ENCODE measurements around the gene ZBED1. TPM values are rescaled to one million over a fixed set of nuclear protein-coding genes. Genes with fewer than 3 reads are reported as not detected.

The ZBED1 gene
- polyA plus RNA-seq, 1 donor (not counting 4 experiments of a cell fraction or from before 2014, with no cell fraction given), result 9.0 TPM

DNA sequence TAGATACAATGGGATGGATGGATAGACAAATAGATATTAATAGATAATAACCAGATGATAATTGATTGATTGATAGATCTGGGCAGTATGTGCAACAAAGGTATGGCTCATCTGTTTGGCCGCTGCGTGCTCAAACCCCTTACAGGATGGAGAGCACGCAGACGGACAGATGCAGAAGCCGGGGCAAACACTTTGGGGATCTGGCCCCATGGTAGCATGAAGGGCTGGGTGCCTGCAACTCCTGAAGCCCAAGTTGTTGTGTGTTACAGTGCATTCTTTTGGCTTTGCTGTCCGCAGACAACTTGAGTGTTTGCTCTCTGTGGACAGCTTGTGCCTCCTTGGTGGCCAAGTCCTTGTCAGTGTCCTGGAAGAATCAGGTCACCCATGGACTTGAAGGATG is 10.6 kb upstream of the ZBED1 start:
- Histone ChIP-seq H3K9me3 (ENCODE audit: control insufficient read depth, low read depth, low read length) (no peaks in the 10 kb centered on the region), H3K9me1 (ENCODE audit: control insufficient read depth, extremely low read depth, insufficient read depth, low read length) (no peaks in the 10 kb centered on the region), H3K9ac (ENCODE audit: control insufficient read depth, extremely low read depth, insufficient read depth, low read length) (no peak overlapping the region), H3K79me2 (ENCODE audit: control insufficient read depth, insufficient read depth, low read length) (no peaks in the 10 kb centered on the region), H3K4me2 (ENCODE audit: control insufficient read depth, extremely low read depth, insufficient read depth, low read depth, low read length) (no peak overlapping the region), H3K4me1 (ENCODE audit: control insufficient read depth, extremely low read depth, insufficient read depth, low read length) (no peaks in the 10 kb centered on the region), H2AFZ (ENCODE audit: control insufficient read depth, low read length) (no peak overlapping the region), H3K36me3 (ENCODE audit: control insufficient read depth in 2 of 2, extremely low read depth in 1 of 2, insufficient read depth in 2 of 2, low read length in 2 of 2) (no peaks in the 10 kb centered on the region), H4K20me1 (ENCODE audit: control insufficient read depth, extremely low read depth, insufficient read depth, low read length) (no peaks in the 10 kb centered on the region), H3K27me3 (ENCODE audit: control insufficient read depth, extremely low read depth, insufficient read depth, low read length) (no peaks in the 10 kb centered on the region), H3K4me3 (ENCODE audit: control insufficient read depth in 2 of 3, extremely low read depth in 1 of 3, insufficient read depth in 2 of 3, low read depth in 1 of 3, low read length in 3 of 3) (no peak overlapping the region), H3K27ac (ENCODE audit: control insufficient read depth, insufficient read depth, low read length) (no peak overlapping the region)
- FAIRE-seq (no peak), DNase-seq (ENCODE audit: low read depth, low spot score) (no peak)
- TF ChIP-seq, protein P1, sequence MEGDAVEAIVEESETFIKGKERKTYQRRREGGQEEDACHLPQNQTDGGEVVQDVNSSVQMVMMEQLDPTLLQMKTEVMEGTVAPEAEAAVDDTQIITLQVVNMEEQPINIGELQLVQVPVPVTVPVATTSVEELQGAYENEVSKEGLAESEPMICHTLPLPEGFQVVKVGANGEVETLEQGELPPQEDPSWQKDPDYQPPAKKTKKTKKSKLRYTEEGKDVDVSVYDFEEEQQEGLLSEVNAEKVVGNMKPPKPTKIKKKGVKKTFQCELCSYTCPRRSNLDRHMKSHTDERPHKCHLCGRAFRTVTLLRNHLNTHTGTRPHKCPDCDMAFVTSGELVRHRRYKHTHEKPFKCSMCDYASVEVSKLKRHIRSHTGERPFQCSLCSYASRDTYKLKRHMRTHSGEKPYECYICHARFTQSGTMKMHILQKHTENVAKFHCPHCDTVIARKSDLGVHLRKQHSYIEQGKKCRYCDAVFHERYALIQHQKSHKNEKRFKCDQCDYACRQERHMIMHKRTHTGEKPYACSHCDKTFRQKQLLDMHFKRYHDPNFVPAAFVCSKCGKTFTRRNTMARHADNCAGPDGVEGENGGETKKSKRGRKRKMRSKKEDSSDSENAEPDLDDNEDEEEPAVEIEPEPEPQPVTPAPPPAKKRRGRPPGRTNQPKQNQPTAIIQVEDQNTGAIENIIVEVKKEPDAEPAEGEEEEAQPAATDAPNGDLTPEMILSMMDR (optimal IDR thresholded peaks at IDR 0.05 in 1 of 3, IDR thresholded peaks at IDR 0.05 in 1 of 3, conservative IDR thresholded peaks at IDR 0.05 in 1 of 3; ENCODE audit: extremely low read depth in 1 of 3, insufficient read depth in 2 of 3, low read length in 3 of 3), result no peak
- TF ChIP-seq EZH2 (IDR thresholded peaks at IDR 0.05; ENCODE audit: low read length), result no peak
- dilution Hi-C loops (cut with MboI; ENCODE audit: extremely low pct_ligation_motif_present, low sequenced_read_pairs), result no loop called here

DNA sequence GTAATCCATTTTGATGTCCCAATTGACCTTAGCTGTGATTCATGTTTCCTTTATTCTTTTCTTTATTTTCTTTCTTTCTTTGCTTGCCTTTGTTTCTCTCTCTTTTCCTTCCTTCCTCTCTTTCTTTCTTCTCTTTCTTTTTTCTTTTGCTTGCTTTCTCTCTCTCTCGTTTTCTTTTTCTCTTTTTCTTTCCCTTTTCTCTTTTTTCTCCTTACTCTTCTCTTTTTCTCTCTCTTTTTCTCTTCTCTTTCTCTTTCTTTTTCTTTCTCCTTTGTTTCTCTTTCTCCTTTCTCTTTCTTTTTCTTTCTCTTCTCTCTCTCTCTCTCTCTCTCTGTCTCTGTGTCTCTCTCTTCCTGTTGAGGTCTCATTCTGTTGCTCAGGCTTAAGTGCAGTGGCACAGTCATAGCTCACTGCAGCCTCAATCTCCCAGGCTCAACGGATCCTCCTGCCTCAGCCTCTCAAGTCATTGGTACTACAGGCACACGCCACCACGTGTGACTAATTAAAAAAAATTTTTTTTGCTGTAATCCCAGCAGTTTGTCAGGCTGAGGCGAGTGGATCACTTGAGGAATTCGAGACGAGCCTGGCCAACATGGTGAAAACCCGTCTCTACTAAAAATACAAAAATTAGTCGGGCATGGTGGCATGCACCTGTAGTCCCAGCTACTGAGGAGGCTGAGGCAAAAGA is 8.0 kb upstream of the ZBED1 start:
- Histone ChIP-seq H3K36me3 (ENCODE audit: control insufficient read depth in 2 of 2, extremely low read depth in 1 of 2, insufficient read depth in 2 of 2, low read length in 2 of 2) (no peaks in the 10 kb centered on the region), H3K27ac (ENCODE audit: control insufficient read depth, insufficient read depth, low read length) (no peak overlapping the region), H3K9me3 (ENCODE audit: control insufficient read depth, low read depth, low read length) (no peaks in the 10 kb centered on the region), H3K9ac (ENCODE audit: control insufficient read depth, extremely low read depth, insufficient read depth, low read length) (no peak overlapping the region), H3K4me3 (ENCODE audit: control insufficient read depth in 2 of 3, extremely low read depth in 1 of 3, insufficient read depth in 2 of 3, low read depth in 1 of 3, low read length in 3 of 3) (no peak overlapping the region), H2AFZ (ENCODE audit: control insufficient read depth, low read length) (no peak overlapping the region), H3K79me2 (ENCODE audit: control insufficient read depth, insufficient read depth, low read length) (no peaks in the 10 kb centered on the region), H3K9me1 (ENCODE audit: control insufficient read depth, extremely low read depth, insufficient read depth, low read length) (no peaks in the 10 kb centered on the region), H3K4me1 (ENCODE audit: control insufficient read depth, extremely low read depth, insufficient read depth, low read length) (no peaks in the 10 kb centered on the region), H3K27me3 (ENCODE audit: control insufficient read depth, extremely low read depth, insufficient read depth, low read length) (no peaks in the 10 kb centered on the region), H4K20me1 (ENCODE audit: control insufficient read depth, extremely low read depth, insufficient read depth, low read length) (no peaks in the 10 kb centered on the region), H3K4me2 (ENCODE audit: control insufficient read depth, extremely low read depth, insufficient read depth, low read depth, low read length) (no peak overlapping the region)
- no peak for TF ChIP-seq EZH2 (IDR thresholded peaks at IDR 0.05; ENCODE audit: low read length)
- TF ChIP-seq, protein P1 (optimal IDR thresholded peaks at IDR 0.05 in 1 of 3, IDR thresholded peaks at IDR 0.05 in 1 of 3, conservative IDR thresholded peaks at IDR 0.05 in 1 of 3; ENCODE audit: extremely low read depth in 1 of 3, insufficient read depth in 2 of 3, low read length in 3 of 3), result no peak
- DNase-seq (ENCODE audit: low read depth, low spot score) (no peak), FAIRE-seq (no peak)
- dilution Hi-C loops (cut with MboI; ENCODE audit: extremely low pct_ligation_motif_present, low sequenced_read_pairs), result no loop called here

All from keratinocyte (primary cell).